Measurements from ENCODE around the gene MAB21L3.

The MAB21L3 gene

GRCh38 chr1:116175611-116176010, 64.4 kb downstream of the MAB21L3 start:
- no peak overlapping the region for H3K9ac ChIP-seq (ENCODE audit: insufficient read length)
- H3K9me3 ChIP-seq (ENCODE audit: low read depth, low read length) = no peaks in the 10 kb centered on the region
- DNase-seq (ENCODE audit: low read depth, low spot score) = no peak
- H3K27ac ChIP-seq = no peak overlapping the region
- no peaks in the 10 kb centered on the region for H3K36me3 ChIP-seq (ENCODE audit: insufficient read depth, low read length)
- TF ChIP-seq EZH2 (IDR thresholded peaks at IDR 0.05) (no peak), FOXP2 (optimal IDR thresholded peaks at IDR 0.05; ENCODE audit: control extremely low read depth, extremely low read length, insufficient read depth) (no peak), POLR2AphosphoS5 (IDR thresholded peaks at IDR 0.05; ENCODE audit: borderline replicate concordance, low read depth, low read length) (no peak)
- no peak overlapping the region for H3K4me3 ChIP-seq

DNA sequence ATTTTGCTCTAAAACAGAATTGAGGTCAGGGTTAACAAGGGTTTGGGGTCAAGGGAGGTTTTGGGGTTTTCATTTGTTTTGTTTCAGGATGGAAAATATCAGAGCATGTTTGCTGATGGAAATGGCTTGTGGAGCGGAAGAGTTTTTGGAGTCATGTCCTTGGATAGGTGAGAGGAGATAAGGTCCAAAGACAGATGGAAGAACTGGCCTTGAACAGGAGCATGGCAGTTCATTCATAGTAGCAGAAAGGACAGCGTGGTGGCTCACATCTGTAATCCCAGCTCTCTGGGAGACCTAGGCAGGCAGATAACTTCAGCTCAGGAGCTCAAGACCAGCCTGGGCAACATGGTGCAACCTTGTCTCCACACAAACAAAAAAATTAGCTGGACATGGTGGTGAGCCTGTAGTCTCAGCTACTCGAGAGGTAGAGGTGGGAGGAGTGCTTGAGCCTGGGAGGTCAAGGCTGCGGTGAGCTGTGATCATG, 65.1 kb downstream of the MAB21L3 start:
- Histone ChIP-seq H3K9me3 (ENCODE audit: low read depth, low read length) (no peaks in the 10 kb centered on the region), H3K9ac (ENCODE audit: insufficient read length) (no peak overlapping the region), H3K36me3 (ENCODE audit: insufficient read depth, low read length) (no peaks in the 10 kb centered on the region), H3K4me3 (no peak overlapping the region), H3K27ac (no peak overlapping the region)
- TF ChIP-seq EZH2 (IDR thresholded peaks at IDR 0.05) = no peak
- no peak for TF ChIP-seq POLR2AphosphoS5 (IDR thresholded peaks at IDR 0.05; ENCODE audit: borderline replicate concordance, low read depth, low read length)
- no peak for DNase-seq (ENCODE audit: low read depth, low spot score)

DNA sequence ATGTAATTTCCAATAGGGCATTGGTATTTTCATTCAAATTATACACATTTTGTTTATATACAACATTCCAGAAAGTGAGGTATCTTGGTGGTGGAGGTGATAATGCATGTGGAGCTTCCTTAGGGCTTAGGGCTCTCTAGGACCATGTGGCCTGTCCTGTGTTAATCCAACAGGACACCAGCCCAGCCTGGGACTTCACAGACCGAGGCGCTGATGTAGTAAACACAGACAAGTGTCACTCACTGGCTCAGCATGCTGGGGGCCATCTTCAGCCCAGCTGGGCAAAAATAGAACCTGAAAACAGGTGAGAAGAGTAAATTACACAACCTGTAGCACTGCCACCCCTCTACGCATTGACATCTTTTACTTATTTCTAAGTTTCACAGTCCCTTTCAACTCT, 66.7 kb downstream of the MAB21L3 start:
- no peak for TF ChIP-seq FOXP2 (optimal IDR thresholded peaks at IDR 0.05; ENCODE audit: control extremely low read depth, extremely low read length, insufficient read depth)
- TF ChIP-seq EZH2 (IDR thresholded peaks at IDR 0.05) = no peak
- no peak for TF ChIP-seq POLR2AphosphoS5 (IDR thresholded peaks at IDR 0.05; ENCODE audit: borderline replicate concordance, low read depth, low read length)
- no peaks in the 10 kb centered on the region for H3K36me3 ChIP-seq (ENCODE audit: insufficient read depth, low read length)
- no peak overlapping the region for H3K27ac ChIP-seq
- H3K9me3 ChIP-seq (ENCODE audit: low read depth, low read length) = no peaks in the 10 kb centered on the region
- H3K4me3 ChIP-seq = no peak overlapping the region
- DNase-seq (ENCODE audit: low read depth, low spot score) = no peak
- H3K9ac ChIP-seq (ENCODE audit: insufficient read length) = no peak overlapping the region

DNA sequence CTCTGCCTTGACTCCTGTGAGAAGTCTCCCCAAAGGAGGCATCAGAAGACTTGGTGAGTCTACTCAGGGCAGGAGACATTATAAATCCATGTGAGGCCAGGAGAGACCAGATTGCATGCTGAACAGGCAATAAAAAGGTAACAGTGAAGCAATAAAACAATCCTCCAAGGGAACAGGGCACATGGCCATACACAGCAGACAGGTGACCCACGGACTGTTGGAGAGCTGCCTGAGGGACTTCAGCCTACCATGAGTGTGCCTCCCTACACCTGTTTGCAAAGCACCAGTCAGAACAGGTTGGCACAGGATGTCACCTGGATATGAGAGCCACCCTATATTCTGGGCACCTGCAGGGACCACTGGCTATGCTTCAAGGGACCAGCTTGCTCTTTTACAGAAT, 67.6 kb downstream of the MAB21L3 start:
- no peak overlapping the region for H3K4me3 ChIP-seq
- no peak for DNase-seq (ENCODE audit: low read depth, low spot score)
- H3K9me3 ChIP-seq (ENCODE audit: low read depth, low read length) = no peaks in the 10 kb centered on the region
- no peak overlapping the region for H3K27ac ChIP-seq
- no peak overlapping the region for H3K9ac ChIP-seq (ENCODE audit: insufficient read length)
- TF ChIP-seq POLR2AphosphoS5 (IDR thresholded peaks at IDR 0.05; ENCODE audit: borderline replicate concordance, low read depth, low read length) (no peak), FOXP2 (optimal IDR thresholded peaks at IDR 0.05; ENCODE audit: control extremely low read depth, extremely low read length, insufficient read depth) (no peak), EZH2 (IDR thresholded peaks at IDR 0.05) (no peak)
- no peaks in the 10 kb centered on the region for H3K36me3 ChIP-seq (ENCODE audit: insufficient read depth, low read length)

DNA sequence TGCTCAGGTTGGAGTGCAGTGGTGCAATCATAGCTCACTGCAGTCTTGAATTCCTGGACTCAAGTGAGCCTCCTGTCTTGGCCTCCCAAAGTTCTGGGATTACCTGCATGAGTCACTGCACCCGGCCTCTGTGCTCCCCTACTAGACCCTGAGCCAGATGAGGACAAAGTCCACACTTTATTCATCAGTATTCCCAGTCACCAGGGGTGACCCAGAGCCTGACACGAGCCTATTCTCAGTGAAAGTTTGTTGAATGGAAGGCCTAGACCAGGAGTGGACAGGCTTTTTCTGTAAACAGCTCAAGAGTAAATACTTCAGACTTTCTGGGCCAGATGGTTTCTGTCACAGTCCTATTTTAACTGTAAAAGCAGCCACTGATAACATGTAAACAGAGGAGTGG, 68.2 kb downstream of the MAB21L3 start:
- H3K9me3 ChIP-seq (ENCODE audit: low read depth, low read length) = no peaks in the 10 kb centered on the region
- H3K36me3 ChIP-seq (ENCODE audit: insufficient read depth, low read length) = no peaks in the 10 kb centered on the region
- no peak for TF ChIP-seq FOXP2 (optimal IDR thresholded peaks at IDR 0.05; ENCODE audit: control extremely low read depth, extremely low read length, insufficient read depth)
- no peak for TF ChIP-seq POLR2AphosphoS5 (IDR thresholded peaks at IDR 0.05; ENCODE audit: borderline replicate concordance, low read depth, low read length)
- no peak for TF ChIP-seq EZH2 (IDR thresholded peaks at IDR 0.05)
- no peak for DNase-seq (ENCODE audit: low read depth, low spot score)
- H3K4me3 ChIP-seq = no peak overlapping the region
- no peak overlapping the region for H3K9ac ChIP-seq (ENCODE audit: insufficient read length)
- H3K27ac ChIP-seq = no peak overlapping the region

GRCh38 chr1:116179964-116180363, 68.8 kb downstream of the MAB21L3 start:
- no peak for DNase-seq (ENCODE audit: low read depth, low spot score)
- no peak overlapping the region for H3K27ac ChIP-seq
- no peaks in the 10 kb centered on the region for H3K36me3 ChIP-seq (ENCODE audit: insufficient read depth, low read length)
- H3K4me3 ChIP-seq = no peak overlapping the region
- H3K9me3 ChIP-seq (ENCODE audit: low read depth, low read length) = no peaks in the 10 kb centered on the region
- no peak overlapping the region for H3K9ac ChIP-seq (ENCODE audit: insufficient read length)
- TF ChIP-seq POLR2AphosphoS5 (IDR thresholded peaks at IDR 0.05; ENCODE audit: borderline replicate concordance, low read depth, low read length) (no peak), EZH2 (IDR thresholded peaks at IDR 0.05) (no peak), FOXP2 (optimal IDR thresholded peaks at IDR 0.05; ENCODE audit: control extremely low read depth, extremely low read length, insufficient read depth) (no peak)

- H3K27ac ChIP-seq = no peak overlapping the region
- H3K9ac ChIP-seq (ENCODE audit: insufficient read length) = no peak overlapping the region
- TF ChIP-seq POLR2AphosphoS5 (IDR thresholded peaks at IDR 0.05; ENCODE audit: borderline replicate concordance, low read depth, low read length) = no peak
- TF ChIP-seq FOXP2 (optimal IDR thresholded peaks at IDR 0.05; ENCODE audit: control extremely low read depth, extremely low read length, insufficient read depth) = no peak
- no peak for TF ChIP-seq EZH2 (IDR thresholded peaks at IDR 0.05)
- no peak overlapping the region for H3K4me3 ChIP-seq
- no peak for DNase-seq (ENCODE audit: low read depth, low spot score)
- peaks cover 10% of the 10 kb centered on the region; the same call in 1 of the 2 replicates for H3K9me3 ChIP-seq (ENCODE audit: low read depth, low read length)
- H3K36me3 ChIP-seq (ENCODE audit: insufficient read depth, low read length) = no peaks in the 10 kb centered on the region
Measured at GRCh38 chr1:116182019-116182714, 71.0 kb downstream of the MAB21L3 start.
